GM23248 (cell line): Measurements from ENCODE around the gene ORAI2. TPM values are rescaled to one million over a fixed set of nuclear protein-coding genes. Genes with fewer than 3 reads are reported as not detected.
"Not testable (repeated sequence)": the region's sequence is repeated elsewhere in the genome, so short reads cannot be mapped to it uniquely, and the experiment has no call there.

Source experiments
- DNase-seq: peaks from one replicate; pipeline ENCODE4 v3.0.0-alpha.2; 2015
- H2AFZ ChIP-seq: fragments of 200-600 bp; sonication (generic); 2 replicates; pipeline ENCODE4 v1.6.1; 2016; ENCODE audit warnings: antibody characterized with exemption
- H3F3A ChIP-seq: fragments of 200-600 bp; sonication (generic); 2 replicates; pipeline ENCODE4 v1.6.1; 2016; ENCODE audit warnings: mild to moderate bottlenecking, antibody characterized with exemption, mixed run types; ENCODE audit not compliant: insufficient read depth
- H3K27ac ChIP-seq: fragments of 200-600 bp; sonication (generic); 2 replicates; pipeline ENCODE4 v1.5.1; 2016; ENCODE audit warnings: mild to moderate bottlenecking
- H3K27me3 ChIP-seq: fragments of 200-600 bp; sonication (generic); replicated peaks from 2 replicates; pipeline ENCODE4 v1.6.1; 2016; ENCODE audit warnings: mild to moderate bottlenecking; ENCODE audit not compliant: insufficient read depth
- H3K36me3 ChIP-seq: fragments of 200-600 bp; sonication (generic); 2 replicates; pipeline ENCODE4 v1.6.1; 2016; ENCODE audit warnings: low read depth, mild to moderate bottlenecking
- H3K4me1 ChIP-seq: fragments of 200-600 bp; sonication (generic); 2 replicates; pipeline ENCODE4 v1.6.1; 2016; ENCODE audit warnings: mild to moderate bottlenecking; ENCODE audit not compliant: insufficient read depth
- H3K4me2 ChIP-seq: fragments of 200-600 bp; sonication (generic); one replicate; pipeline ENCODE4 v1.6.1; 2016; ENCODE audit warnings: mild to moderate bottlenecking; ENCODE audit not compliant: unreplicated experiment
- H3K4me3 ChIP-seq: fragments of 200-600 bp; sonication (generic); 2 replicates; pipeline ENCODE4 v1.5.1; 2016; ENCODE audit warnings: mild to moderate bottlenecking
- H3K79me2 ChIP-seq: fragments of 200-600 bp; sonication (generic); 2 replicates; pipeline ENCODE4 v1.6.1; 2016; ENCODE audit warnings: mild to moderate bottlenecking; ENCODE audit not compliant: insufficient read depth
- H3K9ac ChIP-seq: fragments of 200-600 bp; sonication (generic); 2 replicates; pipeline ENCODE4 v1.6.1; 2016; ENCODE audit warnings: mild to moderate bottlenecking
- H3K9me2 ChIP-seq: fragments of 200-600 bp; sonication (generic); 2 replicates; pipeline ENCODE4 v1.6.1; 2016; ENCODE audit warnings: mixed run types, mild to moderate bottlenecking, moderate library complexity; ENCODE audit not compliant: insufficient read depth
- H3K9me3 ChIP-seq: fragments of 200-600 bp; sonication (generic); one replicate; pipeline ENCODE4 v1.6.1; 2017; ENCODE audit warnings: low read depth
- H4K20me1 ChIP-seq: fragments of 200-600 bp; sonication (generic); 2 replicates; pipeline ENCODE4 v1.6.0; 2016; ENCODE audit not compliant: insufficient read depth
- WGBS, 2 experiments: methylation state at CpG; one replicate each; pipeline ENCODE4 v1.1.6; 2015 to 2017; ENCODE audit warnings: low lambda C conversion rate in 2 of 2, low coverage in 1 of 2; ENCODE audit errors: missing lambda C conversion rate in 2 of 2; 5-methylcytosine and 5-hydroxymethylcytosine counted together
- in situ Hi-C: fragments of 300-500 bp; cut with MboI; formaldehyde crosslinking; loops from 2 replicates; pipeline ENCODE4 v1.15.0; 2020
- polyA plus RNA-seq: library from polyadenylated mRNA; unstranded; fragments of >200 nt; fragmentation: Nextera tagmentation; extraction: Ambion mirVana; gene quantifications from 2 replicates; pipeline ENCODE4 v1.2.1, GENCODE V29; 2016
- total RNA-seq: library from RNA; depleted of rRNA; stranded (reverse); fragments of >200 nt; shearing (Covaris generic); gene quantifications from 2 replicates; pipeline ENCODE4 v1.2.3, GENCODE V29; 2014

The ORAI2 gene
- total and polyA plus RNA-seq, 2 experiments from 2014 or later: 30.3 to 42.2 TPM

DNA sequence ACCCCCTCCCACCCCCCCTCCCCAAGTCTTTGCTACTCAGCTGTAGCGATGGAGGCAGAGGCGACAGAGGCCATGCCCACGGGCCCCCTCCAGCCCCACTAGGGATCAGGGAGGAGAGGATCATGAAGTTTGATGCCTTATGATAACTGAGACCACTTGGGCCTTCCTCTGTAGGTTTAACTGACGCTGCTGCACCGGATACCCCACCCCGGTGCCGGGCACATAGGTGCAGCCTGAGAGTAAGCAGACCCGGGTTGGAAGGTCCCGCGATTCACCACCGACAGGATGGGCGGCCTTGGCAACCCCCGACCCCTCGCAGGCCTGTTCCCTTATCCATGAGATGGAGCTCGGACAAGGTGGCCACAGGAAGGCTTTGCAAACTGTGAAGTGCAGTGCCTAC lies 60.7 kb downstream of the ORAI2 start:
- H3K27me3 ChIP-seq, H3K4me1 ChIP-seq, H3F3A ChIP-seq, H3K9me3 ChIP-seq, H3K4me2 ChIP-seq, H4K20me1 ChIP-seq, in situ Hi-C loops, H3K9ac ChIP-seq, H3K27ac ChIP-seq, H2AFZ ChIP-seq, H3K9me2 ChIP-seq, H3K79me2 ChIP-seq, H3K36me3 ChIP-seq, H3K4me3 ChIP-seq, DNase-seq: not testable (repeated sequence)
- 74% methylated on average over 6 of the region's 15 CpGs; no CpG with 5 or more reads in 1 of the 2 experiments for WGBS, 2 experiments

DNA sequence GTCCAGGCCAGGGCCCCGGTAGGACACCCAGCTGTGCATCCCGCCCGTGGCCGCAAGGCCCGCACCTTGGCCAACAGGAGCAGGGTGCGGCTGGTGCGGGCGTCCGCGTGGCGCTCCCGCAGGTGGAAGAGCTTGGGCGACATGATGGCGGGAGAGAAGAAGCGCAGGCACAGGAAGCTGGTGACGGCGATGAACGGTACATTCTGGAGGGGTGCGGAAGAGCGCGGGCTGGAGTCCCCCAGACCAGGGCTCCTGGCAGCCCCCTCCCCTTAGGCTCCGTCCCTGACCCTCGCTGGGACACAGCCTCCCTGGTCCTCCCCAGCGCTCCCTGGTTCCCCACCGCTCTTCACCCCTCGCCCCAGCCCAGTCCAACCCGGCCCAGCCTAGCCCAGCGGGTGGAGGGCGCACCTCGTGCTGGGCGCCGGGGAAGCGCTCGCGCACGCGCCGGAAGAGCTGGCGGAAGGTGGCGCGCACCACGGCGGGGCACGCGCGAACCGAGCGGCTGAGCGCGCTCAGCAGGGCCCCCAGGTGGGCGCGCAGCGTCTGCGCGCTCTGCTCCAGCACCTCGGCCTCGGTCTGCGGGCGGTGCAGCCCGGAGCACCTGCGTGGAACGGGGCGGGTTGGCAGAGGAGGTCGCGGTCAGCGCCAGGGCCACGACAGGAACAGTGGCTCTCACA lies 61.2 kb downstream of the ORAI2 start:
- H3K36me3 ChIP-seq, H2AFZ ChIP-seq, H3K9me2 ChIP-seq, H3K27me3 ChIP-seq, H4K20me1 ChIP-seq, H3K4me1 ChIP-seq, H3K27ac ChIP-seq, H3K79me2 ChIP-seq, H3K9me3 ChIP-seq, H3F3A ChIP-seq, H3K4me3 ChIP-seq, DNase-seq, in situ Hi-C loops, H3K4me2 ChIP-seq, H3K9ac ChIP-seq: not testable (repeated sequence)
- no CpG with 5 or more reads among the region's 67 CpGs for WGBS, 2 experiments

DNA sequence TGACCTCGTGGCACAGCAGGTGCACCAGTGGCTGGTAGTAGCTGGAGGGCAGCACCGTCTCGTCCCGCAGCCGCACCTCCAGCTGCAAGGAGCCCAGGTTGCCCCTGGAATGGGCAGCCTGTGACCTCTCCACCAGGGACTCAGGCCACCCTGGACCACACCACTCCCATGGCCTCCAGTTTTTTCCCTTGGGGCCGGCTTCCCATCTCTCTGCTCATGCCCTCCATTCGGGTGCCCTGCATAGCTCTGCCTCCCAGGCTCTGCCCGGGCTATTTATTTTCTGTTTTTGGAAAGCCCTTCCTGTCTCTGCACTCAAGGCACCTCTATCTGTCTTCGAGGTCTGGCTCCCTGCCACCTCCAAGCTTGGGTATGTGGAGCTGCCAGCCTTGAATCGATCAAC lies 63.5 kb downstream of the ORAI2 start:
- DNase-seq, H3K9me2 ChIP-seq, H3K4me1 ChIP-seq, H3K27ac ChIP-seq, H3K36me3 ChIP-seq, H4K20me1 ChIP-seq, H3F3A ChIP-seq, in situ Hi-C loops, H3K79me2 ChIP-seq, H3K9ac ChIP-seq, H3K27me3 ChIP-seq, H3K4me2 ChIP-seq, H3K9me3 ChIP-seq, H3K4me3 ChIP-seq, H2AFZ ChIP-seq: not testable (repeated sequence)
- WGBS, 2 experiments: 67 to 68% methylated on average over 1 to 4 of the region's 10 CpGs

DNA sequence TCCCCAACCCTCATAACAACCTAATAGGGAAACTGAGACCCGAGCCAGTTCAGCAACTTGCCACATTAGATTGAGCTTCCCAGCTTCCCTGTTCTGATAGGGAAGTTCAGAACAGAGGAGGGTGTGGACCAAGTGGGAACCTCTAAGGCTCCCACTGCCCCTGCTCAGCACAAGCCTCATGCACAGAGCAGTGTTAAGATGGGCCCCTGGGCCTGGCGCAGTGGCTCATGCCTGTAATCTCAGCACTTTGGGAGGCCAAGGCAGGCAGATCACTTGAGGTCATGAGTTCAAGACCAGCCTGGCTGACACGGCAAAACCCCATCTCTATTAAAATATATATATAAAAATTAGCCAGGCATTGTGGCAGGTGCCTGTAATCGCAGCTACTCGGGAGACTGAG lies 63.9 kb downstream of the ORAI2 start:
- DNase-seq, H3K4me1 ChIP-seq, H3K9me3 ChIP-seq, H3F3A ChIP-seq, H3K9me2 ChIP-seq, H4K20me1 ChIP-seq, H3K27me3 ChIP-seq, H3K4me3 ChIP-seq, H3K27ac ChIP-seq, H3K79me2 ChIP-seq, H3K9ac ChIP-seq, in situ Hi-C loops, H3K4me2 ChIP-seq, H2AFZ ChIP-seq, H3K36me3 ChIP-seq: not testable (repeated sequence)
- 91% methylated on average over 1 of the region's 5 CpGs; no CpG with 5 or more reads in 1 of the 2 experiments for WGBS, 2 experiments

DNA sequence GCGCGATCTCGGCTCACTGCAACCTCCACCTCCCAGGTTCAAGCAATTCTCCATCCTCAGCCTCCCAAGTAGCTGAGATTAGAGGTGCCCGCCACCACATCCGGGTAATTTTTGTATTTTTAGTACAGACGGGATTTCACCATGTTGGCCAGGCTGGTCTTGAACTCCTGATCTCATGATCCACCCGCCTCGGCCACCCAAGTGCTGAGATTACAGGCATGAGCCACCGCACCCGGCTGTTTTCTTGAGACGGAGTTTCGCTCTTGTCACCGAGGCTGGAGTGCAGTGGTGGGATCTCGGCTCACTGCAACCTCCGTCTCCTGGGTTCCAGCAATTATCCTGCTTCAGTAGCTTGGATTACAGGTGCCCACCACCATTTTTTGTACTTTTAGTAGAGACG lies 64.9 kb downstream of the ORAI2 start:
- H4K20me1 ChIP-seq, H3K79me2 ChIP-seq, H3F3A ChIP-seq, H3K9me3 ChIP-seq, H3K27ac ChIP-seq, H3K9me2 ChIP-seq, H2AFZ ChIP-seq, H3K4me1 ChIP-seq, H3K4me2 ChIP-seq, DNase-seq, H3K4me3 ChIP-seq, H3K36me3 ChIP-seq, H3K9ac ChIP-seq, H3K27me3 ChIP-seq, in situ Hi-C loops: not testable (repeated sequence)
- WGBS, 2 experiments: 89 to 95% methylated on average over 9 to 12 of the region's 16 CpGs

DNA sequence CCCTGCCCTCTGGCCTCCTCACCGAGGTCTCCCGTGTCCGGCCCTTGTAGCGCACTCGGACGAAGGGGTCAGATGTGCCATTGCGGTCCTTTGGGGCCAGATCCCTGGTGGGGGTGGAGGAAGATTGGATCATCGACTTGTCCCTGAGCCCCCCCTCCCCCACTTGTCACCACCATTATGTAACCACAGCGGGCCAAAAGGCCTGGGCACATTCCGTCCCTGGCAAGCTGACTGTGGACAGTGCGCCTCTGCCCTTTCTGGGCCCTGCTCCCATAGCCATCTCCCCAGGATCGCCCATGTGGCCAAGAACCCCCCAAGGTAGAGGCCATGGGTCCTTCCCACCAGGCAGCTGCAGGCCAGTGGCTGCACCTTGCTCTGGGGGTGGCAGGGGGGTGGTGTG lies 69.8 kb downstream of the ORAI2 start:
- H4K20me1 ChIP-seq, H3F3A ChIP-seq, H3K4me2 ChIP-seq, H3K4me1 ChIP-seq, H3K4me3 ChIP-seq, H3K9ac ChIP-seq, H3K36me3 ChIP-seq, H3K9me2 ChIP-seq, H3K27ac ChIP-seq, H3K9me3 ChIP-seq, H3K79me2 ChIP-seq, H2AFZ ChIP-seq, in situ Hi-C loops, DNase-seq, H3K27me3 ChIP-seq: not testable (repeated sequence)
- WGBS, 2 experiments: no CpG with 5 or more reads among the region's 12 CpGs

DNA sequence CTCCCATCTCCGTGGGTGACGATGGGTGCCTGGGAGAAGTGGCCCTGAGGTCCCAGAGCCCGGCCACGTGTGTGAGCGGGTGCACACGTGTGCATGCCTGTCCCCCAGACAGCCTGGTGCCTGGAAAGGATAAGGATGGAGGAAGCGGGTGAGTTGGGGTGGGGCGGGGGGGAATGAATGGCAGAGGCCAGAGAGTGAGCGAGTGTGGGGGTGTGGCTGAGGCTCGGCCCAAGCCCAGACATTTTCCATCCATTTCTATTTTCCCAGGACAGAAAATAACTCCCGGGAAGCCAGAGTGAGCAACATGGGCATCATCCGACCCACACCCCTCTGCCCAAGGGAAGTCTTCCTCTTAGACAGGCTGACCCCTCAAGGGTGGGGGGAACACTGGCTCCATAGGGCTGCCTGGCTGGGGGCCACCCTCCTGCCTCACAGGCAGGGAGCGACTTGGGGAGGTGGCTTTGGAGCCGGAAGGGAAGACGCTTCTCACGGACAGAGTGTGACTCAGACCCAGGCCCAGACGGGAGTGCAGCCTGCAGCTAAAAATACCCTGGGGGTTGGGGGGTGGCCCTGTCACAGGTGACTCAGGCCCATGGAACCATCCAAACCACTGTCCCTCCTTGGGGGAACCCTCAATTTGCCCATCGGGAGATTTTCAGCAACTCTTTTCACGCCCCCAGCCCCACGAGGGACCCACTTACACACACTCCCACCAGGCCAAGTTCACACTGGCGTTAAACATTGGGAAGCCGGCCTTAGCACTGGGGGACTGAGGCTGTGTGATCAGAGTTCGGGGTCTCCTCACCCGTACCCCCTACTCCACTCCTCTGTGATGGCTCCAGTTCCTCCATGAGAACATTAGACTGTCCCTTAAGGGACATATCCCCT lies 72.2 kb downstream of the ORAI2 start:
- in situ Hi-C loops, H3F3A ChIP-seq, H3K36me3 ChIP-seq, H3K4me2 ChIP-seq, H2AFZ ChIP-seq, H3K9me3 ChIP-seq, DNase-seq, H3K4me1 ChIP-seq, H3K4me3 ChIP-seq, H4K20me1 ChIP-seq, H3K27me3 ChIP-seq, H3K79me2 ChIP-seq, H3K9me2 ChIP-seq, H3K9ac ChIP-seq: not testable (repeated sequence)
- peak overlapping the region; percentile 33 for H3K27ac ChIP-seq
- 52 to 60% methylated on average over 3 to 4 of the region's 24 CpGs for WGBS, 2 experiments
